GM19468 (cell line): ENCODE measurements around the gene PCK1.

Source experiments
- ATAC-seq: cut with Tn5 transposase; IDR thresholded peaks from one replicate; pipeline ENCODE4 v1.9.1; 2021; ENCODE audit warnings: mild to moderate bottlenecking, moderate library complexity, moderate number of reproducible peaks; ENCODE audit not compliant: unreplicated experiment; ENCODE audit errors: extremely low read depth

The PCK1 gene

GRCh38 chr20:57616143-57616951 is 55.4 kb downstream of the PCK1 start:
- ATAC-seq: no peak

- ATAC-seq: no peak
Observed at GRCh38 chr20:57617079-57617795, 56.3 kb downstream of the PCK1 start.
